GM12878 (cell line): ENCODE data around the gene DGKI.

Source experiments
- BCL3 ChIP-seq: IDR thresholded peaks from 2 replicates; pipeline ENCODE4 v1.6.1; 2011; ENCODE audit warnings: borderline replicate concordance, low read depth, mild to moderate bottlenecking, moderate library complexity, low read length; ENCODE audit not compliant: insufficient read depth, poor library complexity, severe bottlenecking
- CHD2 ChIP-seq: IDR thresholded peaks from 2 replicates; pipeline ENCODE4 v1.6.1; 2011; ENCODE audit warnings: low read depth, low read length, improper control_type of control experiment, borderline replicate concordance
- EGR1 ChIP-seq, 2 experiments: IDR thresholded peaks; 1 replicate in 1 of 2; 2 replicates in 1 of 2; pipeline ENCODE4 v1.6.1; 2011 to 2012; ENCODE audit warnings: low read depth in 2 of 2, low read length in 2 of 2, borderline replicate concordance in 1 of 2, mild to moderate bottlenecking in 1 of 2, moderate library complexity in 1 of 2
- POLR2A ChIP-seq: IDR thresholded peaks from 2 replicates; pipeline ENCODE4 v1.6.1; 2011; ENCODE audit warnings: low read depth, mild to moderate bottlenecking, low read length
- RAD21 ChIP-seq: IDR thresholded peaks from 2 replicates; pipeline ENCODE4 v1.6.1; 2011; ENCODE audit warnings: mild to moderate bottlenecking, low read depth, low read length, moderate library complexity; ENCODE audit not compliant: insufficient read depth
- RUNX3 ChIP-seq: IDR thresholded peaks from 2 replicates; pipeline ENCODE4 v1.6.1; 2012; ENCODE audit warnings: low read length, inconsistent platforms
- SP1 ChIP-seq: IDR thresholded peaks from one replicate; pipeline ENCODE4 v1.6.1; 2011; ENCODE audit warnings: low read depth, low read length

GRCh38 chr7:137471128-137471527 lies 375.6 kb downstream of the DGKI start:
- TF ChIP-seq POLR2A (no peak), BCL3 (no peak), SP1 (no peak), EGR1 (IDR thresholded peaks at IDR 0.05; ENCODE audit: borderline replicate concordance in 1 of 2, low read depth in 2 of 2, low read length in 2 of 2) (no peak), CHD2 (no peak), RAD21 (no peak), RUNX3 (no peak)
